ENCODE data around the gene COLEC12. TPM values are rescaled to one million over a fixed set of nuclear protein-coding genes. Genes with fewer than 3 reads are reported as not detected.

COLEC12 gene
- total RNA-seq, 2 experiments from 2014 or later: not detected

- H3K4me1 ChIP-seq (ENCODE audit: insufficient read depth, low read length): no peaks in the 10 kb centered on the region
- no peak for TF ChIP-seq CTCF (IDR thresholded peaks at IDR 0.05)
- ChIA-PET CTCF (no interaction called here), POLR2A (no interaction called here)
- no peak overlapping the region for H3K27ac ChIP-seq (ENCODE audit: low read depth in 1 of 2, low read length in 2 of 2)
- intact Hi-C loops (cut with DNase I, micrococcal nuclease): no loop called here
- no peaks in the 10 kb centered on the region for H3K36me3 ChIP-seq (ENCODE audit: insufficient read depth, low read length)
- H3K9me3 ChIP-seq (ENCODE audit: control insufficient read depth in 1 of 2, insufficient read depth in 1 of 2, low read length in 2 of 2): no peaks in the 10 kb centered on the region
- no peak for ATAC-seq (ENCODE audit: poor library complexity)
- DNase-seq: no peak
- Mint-ChIP-seq H3K36me3 (ENCODE audit: low read depth) (no peaks in the 10 kb centered on the region), H3K4me3 (no peak overlapping the region), H3K27ac (no peak overlapping the region), H3K27me3 (peaks cover 10% of the 10 kb centered on the region), H3K4me1 (ENCODE audit: low read depth) (no peaks in the 10 kb centered on the region), H3K9me3 (no peaks in the 10 kb centered on the region)
- H3K4me3 ChIP-seq (ENCODE audit: low read length): no peak overlapping the region
- H3K27me3 ChIP-seq (ENCODE audit: control insufficient read depth in 1 of 2, insufficient read depth in 2 of 2, low read length in 2 of 2): peaks cover 0 to 7% of the 10 kb centered on the region in 2 experiments
These were observed 167.6 kb downstream of the COLEC12 start for GRCh38 chr18:332721-333510.

GRCh38 chr18:332007-332406 lies 168.5 kb downstream of the COLEC12 start:
- H3K9me3 ChIP-seq (ENCODE audit: control insufficient read depth in 1 of 2, insufficient read depth in 1 of 2, low read length in 2 of 2): no peaks in the 10 kb centered on the region
- no peak overlapping the region for H3K27ac ChIP-seq (ENCODE audit: low read depth in 1 of 2, low read length in 2 of 2)
- Mint-ChIP-seq H3K36me3 (ENCODE audit: low read depth) (no peaks in the 10 kb centered on the region), H3K9me3 (no peaks in the 10 kb centered on the region), H3K27ac (no peak overlapping the region), H3K4me1 (ENCODE audit: low read depth) (no peaks in the 10 kb centered on the region), H3K4me3 (no peak overlapping the region), H3K27me3 (peaks cover 10% of the 10 kb centered on the region)
- peaks cover 0 to 6% of the 10 kb centered on the region in 2 experiments for H3K27me3 ChIP-seq (ENCODE audit: control insufficient read depth in 1 of 2, insufficient read depth in 2 of 2, low read length in 2 of 2)
- H3K4me3 ChIP-seq (ENCODE audit: low read length): no peak overlapping the region
- intact Hi-C loops (cut with DNase I, micrococcal nuclease): no loop called here
- no peaks in the 10 kb centered on the region for H3K4me1 ChIP-seq (ENCODE audit: insufficient read depth, low read length)
- ChIA-PET POLR2A (no interaction called here), CTCF (no interaction called here)
- peak in 2 of 14 experiments; percentile 11 to 30 for DNase-seq
- H3K36me3 ChIP-seq (ENCODE audit: insufficient read depth, low read length): no peaks in the 10 kb centered on the region
- no peak for ATAC-seq (ENCODE audit: poor library complexity)
- TF ChIP-seq CTCF (IDR thresholded peaks at IDR 0.05): no peak

GRCh38 chr18:331221-331821 lies 169.2 kb downstream of the COLEC12 start:
- Histone ChIP-seq H3K4me3 (ENCODE audit: low read length) (no peak overlapping the region), H3K27ac (ENCODE audit: low read depth in 1 of 2, low read length in 2 of 2) (no peak overlapping the region), H3K4me1 (ENCODE audit: insufficient read depth, low read length) (no peaks in the 10 kb centered on the region), H3K36me3 (ENCODE audit: insufficient read depth, low read length) (no peaks in the 10 kb centered on the region), H3K27me3 (ENCODE audit: control insufficient read depth in 1 of 2, insufficient read depth in 2 of 2, low read length in 2 of 2) (peaks cover 0 to 6% of the 10 kb centered on the region in 2 experiments), H3K9me3 (ENCODE audit: control insufficient read depth in 1 of 2, insufficient read depth in 1 of 2, low read length in 2 of 2) (no peaks in the 10 kb centered on the region)
- H3K9me3 Mint-ChIP-seq: no peaks in the 10 kb centered on the region
- no peaks in the 10 kb centered on the region for H3K4me1 Mint-ChIP-seq (ENCODE audit: low read depth)
- H3K4me3 Mint-ChIP-seq: no peak overlapping the region
- no peak overlapping the region for H3K27ac Mint-ChIP-seq
- intact Hi-C loops (cut with DNase I, micrococcal nuclease): no loop called here
- ChIA-PET CTCF (no interaction called here), POLR2A (no interaction called here)
- no peak for TF ChIP-seq CTCF (IDR thresholded peaks at IDR 0.05)
- ATAC-seq (ENCODE audit: poor library complexity) (no peak), DNase-seq (no peak)
- peaks cover 10% of the 10 kb centered on the region for H3K27me3 Mint-ChIP-seq
- H3K36me3 Mint-ChIP-seq (ENCODE audit: low read depth): no peaks in the 10 kb centered on the region

All from CD4-positive, alpha-beta T cell (primary cell).